Stomach (tissue), 4 donors: ENCODE results near the gene MSI2.

ENCODE experiments used
- POLR2A ChIP-seq, 4 donors: fragments of 450-650 bp; IDR thresholded peaks; one replicate each; pipeline ENCODE4 v1.6.1; 2016; ENCODE audit warnings: antibody characterized with exemption in 4 of 4, control low read depth in 2 of 4, mild to moderate bottlenecking in 1 of 4, moderate library complexity in 1 of 4
- POLR2AphosphoS5 ChIP-seq, 3 donors: sonication (generic); formaldehyde crosslinking; IDR thresholded peaks; one replicate each; pipeline ENCODE4 v1.6.1; 2016; ENCODE audit warnings: antibody characterized with exemption in 3 of 3
- TF ChIP-seq, protein P1 (sequence below), 7 experiments: fragments of 450-650 bp in 4 of 7; fragments of 200-600 bp in 3 of 7; sonication (generic) in 3 of 7; IDR thresholded peaks; one replicate each; pipeline ENCODE4 v1.5.1; 2016 to 2019; ENCODE audit warnings: antibody characterized with exemption in 7 of 7, control low read depth in 2 of 7, mild to moderate bottlenecking in 1 of 7

DNA sequence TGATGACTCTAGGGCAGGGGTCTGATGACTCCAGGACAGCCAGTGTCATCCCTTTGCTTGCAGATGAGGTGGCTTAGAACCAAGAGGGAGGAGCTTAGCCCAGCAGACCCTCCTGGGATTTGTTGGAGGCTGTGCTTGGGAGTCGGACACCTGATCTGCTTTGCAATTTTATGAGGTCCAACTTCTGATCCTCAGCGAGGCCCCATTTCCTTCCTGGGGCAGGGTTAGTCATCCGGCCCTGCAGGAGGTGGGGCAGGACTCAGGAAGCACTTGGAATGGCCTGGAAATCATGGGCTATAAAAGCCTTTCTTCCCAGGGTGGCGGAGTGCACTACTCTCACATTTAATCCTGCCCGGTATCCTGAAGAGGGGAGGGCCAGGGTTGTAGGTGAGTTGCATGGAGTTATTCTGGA, 168.5 kb downstream of the MSI2 start:
- TF ChIP-seq, protein P1, sequence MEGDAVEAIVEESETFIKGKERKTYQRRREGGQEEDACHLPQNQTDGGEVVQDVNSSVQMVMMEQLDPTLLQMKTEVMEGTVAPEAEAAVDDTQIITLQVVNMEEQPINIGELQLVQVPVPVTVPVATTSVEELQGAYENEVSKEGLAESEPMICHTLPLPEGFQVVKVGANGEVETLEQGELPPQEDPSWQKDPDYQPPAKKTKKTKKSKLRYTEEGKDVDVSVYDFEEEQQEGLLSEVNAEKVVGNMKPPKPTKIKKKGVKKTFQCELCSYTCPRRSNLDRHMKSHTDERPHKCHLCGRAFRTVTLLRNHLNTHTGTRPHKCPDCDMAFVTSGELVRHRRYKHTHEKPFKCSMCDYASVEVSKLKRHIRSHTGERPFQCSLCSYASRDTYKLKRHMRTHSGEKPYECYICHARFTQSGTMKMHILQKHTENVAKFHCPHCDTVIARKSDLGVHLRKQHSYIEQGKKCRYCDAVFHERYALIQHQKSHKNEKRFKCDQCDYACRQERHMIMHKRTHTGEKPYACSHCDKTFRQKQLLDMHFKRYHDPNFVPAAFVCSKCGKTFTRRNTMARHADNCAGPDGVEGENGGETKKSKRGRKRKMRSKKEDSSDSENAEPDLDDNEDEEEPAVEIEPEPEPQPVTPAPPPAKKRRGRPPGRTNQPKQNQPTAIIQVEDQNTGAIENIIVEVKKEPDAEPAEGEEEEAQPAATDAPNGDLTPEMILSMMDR (IDR thresholded peaks at IDR 0.05), result no peak
- no peak for TF ChIP-seq POLR2A (IDR thresholded peaks at IDR 0.05)
- TF ChIP-seq POLR2AphosphoS5 (IDR thresholded peaks at IDR 0.05), result no peak
